GM18502 (cell line): ENCODE data around the gene BLACAT1.
"Not testable (repeated sequence)": the region's sequence is repeated elsewhere in the genome, so short reads cannot be mapped to it uniquely, and the experiment has no call there.

Experiments used
- ATAC-seq: cut with Tn5 transposase; IDR thresholded peaks from one replicate; pipeline ENCODE4 v1.9.1; 2021; ENCODE audit warnings: mild to moderate bottlenecking; ENCODE audit not compliant: unreplicated experiment, poor library complexity

The BLACAT1 gene

DNA sequence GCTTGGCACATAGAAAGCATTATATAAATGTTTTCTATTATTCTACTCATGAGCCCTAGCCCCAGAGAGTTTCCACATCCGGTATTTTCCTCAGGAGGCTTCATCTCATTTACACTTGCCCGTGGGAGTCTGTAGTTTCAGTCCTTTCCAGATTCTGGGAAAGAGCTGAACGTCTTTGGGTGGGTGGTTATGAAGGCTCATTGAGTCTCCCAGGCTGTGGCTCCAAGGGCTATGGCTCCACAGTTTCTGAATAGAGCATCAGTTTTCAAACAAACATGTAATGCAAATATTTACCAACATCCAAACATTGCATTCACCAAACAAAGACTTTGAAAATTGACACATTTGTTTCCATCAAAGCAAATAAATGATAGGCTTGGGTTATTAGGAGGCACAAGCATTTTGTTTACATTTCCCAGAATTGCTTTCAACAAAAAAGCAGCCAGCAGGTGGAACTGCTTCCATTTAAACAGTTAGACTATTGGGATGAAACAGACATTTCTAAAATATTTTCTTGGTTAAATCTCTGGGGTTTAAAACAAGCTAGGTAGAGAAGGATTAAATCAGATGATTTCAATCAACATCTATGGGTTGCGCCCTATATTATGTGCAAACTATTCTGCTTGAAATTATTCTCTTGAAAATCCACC lies 32.7 kb downstream of the BLACAT1 start:
- ATAC-seq, result no peak

DNA sequence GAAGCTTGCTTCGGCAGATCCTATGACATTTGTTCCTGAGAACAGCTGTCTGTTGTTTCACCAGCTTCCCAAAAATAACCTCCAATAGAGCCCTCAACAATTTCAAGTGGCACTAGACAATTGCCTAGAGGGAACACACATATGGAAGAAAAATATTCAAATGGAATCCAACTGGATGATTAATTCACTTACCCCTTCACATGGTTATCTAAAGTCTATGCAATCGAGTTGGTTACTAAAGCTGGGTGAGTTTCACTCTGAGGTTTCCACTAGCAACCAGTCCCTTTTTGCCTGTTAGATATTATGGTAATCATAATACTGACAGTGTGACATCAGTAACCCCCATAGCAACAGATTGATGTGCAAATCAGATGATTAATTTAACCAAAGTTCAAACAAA lies 34.0 kb downstream of the BLACAT1 start, which contains the start of gene LEMD1:
Gene LEMD1, minus strand, starts transcription at position 259 of the 400 bp plus-strand sequence. CDS start 1,520 bp downstream, outside the sequence.
- ATAC-seq, result no peak

DNA sequence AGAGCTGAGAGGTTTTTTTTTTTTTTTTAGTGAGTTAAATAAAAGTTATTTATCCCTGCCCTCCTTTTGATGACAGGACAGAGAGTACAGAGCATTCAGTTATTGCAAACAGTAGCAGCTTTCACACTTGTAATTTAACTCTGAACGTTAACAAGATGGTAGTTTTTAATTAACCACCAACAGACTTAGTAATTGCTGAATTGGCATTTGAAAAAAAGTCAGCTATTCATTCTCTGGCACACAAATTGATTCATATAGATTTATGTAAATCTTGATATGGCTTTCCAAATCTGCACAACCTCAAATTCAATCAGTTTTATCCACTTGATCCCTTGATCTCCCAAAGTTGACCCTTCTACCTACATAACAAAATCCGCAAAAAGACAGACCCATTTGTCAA lies 34.9 kb downstream of the BLACAT1 start:
- ATAC-seq, result no peak

DNA sequence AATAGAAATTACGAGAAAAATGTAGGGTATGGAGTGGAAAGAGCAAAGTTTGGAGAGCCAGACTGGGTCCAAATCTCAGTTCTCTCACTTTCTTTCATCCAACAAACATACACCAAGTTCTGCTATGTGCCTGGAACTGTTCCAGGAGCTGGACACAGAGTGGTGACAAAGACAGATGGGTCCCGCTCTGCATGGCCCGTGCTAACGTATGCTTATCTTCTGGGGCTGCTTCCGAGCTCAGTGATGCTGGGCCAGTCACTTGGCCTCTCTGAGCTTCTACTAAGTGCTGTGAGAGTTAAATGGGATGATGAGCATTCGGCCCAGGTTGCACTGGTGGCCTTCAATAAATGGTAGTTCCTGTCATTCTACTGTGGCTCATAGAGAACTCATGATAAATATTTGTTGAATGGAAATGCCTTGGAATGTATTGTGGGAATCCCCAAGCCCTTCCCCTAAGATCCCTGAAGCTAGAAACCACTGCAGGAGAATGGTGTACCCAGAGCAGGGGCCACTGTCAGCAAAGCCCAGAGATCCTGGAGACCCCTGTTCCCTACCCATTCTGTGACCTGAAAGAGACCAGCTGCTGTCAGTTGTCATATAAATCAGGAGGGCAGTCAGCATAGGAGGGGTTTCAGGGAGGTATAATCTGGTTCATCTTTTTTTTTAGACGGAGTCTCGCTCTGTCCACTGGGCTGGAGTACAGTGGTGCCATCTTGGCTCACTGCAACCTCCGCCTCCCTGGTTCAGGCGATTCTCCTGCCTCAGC lies 37.8 kb downstream of the BLACAT1 start:
- no peak for ATAC-seq

DNA sequence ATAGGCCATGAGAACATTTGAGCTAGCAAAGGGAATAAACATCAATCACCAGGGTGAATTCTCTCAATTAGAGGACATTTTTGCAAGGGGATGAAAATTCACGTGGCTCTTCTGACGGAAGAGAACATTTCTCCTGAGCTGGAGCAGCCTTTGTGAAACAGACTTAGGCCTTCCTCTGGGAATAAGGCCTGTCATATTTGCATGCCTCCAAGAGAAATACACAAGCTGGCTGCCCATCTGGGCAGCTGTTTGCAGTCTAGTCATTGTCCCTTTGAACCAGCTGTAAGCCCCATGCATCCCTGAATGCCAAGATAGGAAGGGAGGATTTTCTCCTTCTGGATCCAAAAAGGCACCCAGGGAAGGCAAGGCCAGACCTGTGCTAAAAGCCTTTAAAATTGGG lies 39.5 kb downstream of the BLACAT1 start:
- ATAC-seq, result no peak

DNA sequence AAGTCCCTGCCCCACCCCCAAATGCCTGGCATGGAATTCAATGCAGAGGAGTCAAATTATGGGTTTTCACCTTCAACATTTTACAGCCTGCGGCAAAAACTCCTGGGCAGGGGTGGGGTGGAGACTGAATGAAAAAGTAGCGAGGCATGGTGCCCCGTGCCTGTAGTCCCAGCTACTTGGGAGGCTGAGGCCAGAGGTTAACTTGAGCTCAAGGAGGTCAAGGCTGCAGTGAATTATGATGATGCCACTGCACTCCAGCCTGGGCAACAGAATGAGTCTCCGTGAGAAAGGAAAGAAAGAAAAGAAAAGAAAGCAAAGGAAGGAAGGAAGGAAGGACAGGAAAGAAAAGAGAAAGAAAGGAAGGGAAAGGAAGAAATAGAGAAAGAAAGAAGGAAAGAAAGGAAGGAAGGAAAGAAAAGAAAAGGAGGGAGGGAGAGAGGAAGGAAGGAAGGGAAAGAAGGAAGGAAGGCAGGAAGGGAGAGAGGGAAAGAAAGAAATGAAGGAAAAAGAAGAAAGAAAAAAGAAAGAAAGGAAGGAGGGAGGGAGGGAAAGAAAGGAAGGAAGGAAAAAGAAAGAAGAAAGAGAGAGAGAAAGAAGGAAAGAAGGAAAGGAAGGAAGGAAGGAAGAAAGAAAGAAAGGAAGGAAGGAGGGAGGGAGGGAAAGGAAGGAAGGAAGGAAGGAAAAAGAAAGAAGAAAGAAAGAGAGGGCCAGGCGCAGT lies 45.1 kb downstream of the BLACAT1 start:
- no peak for ATAC-seq

DNA sequence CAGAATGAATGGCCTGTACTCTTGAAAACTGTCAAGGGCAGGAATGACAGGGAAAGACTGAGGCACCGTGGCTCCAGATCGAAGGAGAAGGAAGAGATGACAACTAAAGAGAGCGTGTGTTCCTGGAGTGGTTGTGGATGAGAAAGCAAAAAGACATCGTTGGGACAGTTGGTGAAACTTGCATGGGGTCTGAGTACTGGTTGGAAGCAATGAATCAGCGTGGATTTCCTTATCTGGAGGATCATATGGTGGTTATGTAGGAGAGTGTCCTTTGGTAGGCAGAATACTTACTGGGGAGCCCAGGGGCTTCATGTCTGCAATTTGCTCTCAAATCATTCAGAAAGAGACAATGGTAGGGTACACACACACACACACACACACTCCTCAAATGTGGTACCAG lies 47.9 kb downstream of the BLACAT1 start:
- ATAC-seq, result no peak

DNA sequence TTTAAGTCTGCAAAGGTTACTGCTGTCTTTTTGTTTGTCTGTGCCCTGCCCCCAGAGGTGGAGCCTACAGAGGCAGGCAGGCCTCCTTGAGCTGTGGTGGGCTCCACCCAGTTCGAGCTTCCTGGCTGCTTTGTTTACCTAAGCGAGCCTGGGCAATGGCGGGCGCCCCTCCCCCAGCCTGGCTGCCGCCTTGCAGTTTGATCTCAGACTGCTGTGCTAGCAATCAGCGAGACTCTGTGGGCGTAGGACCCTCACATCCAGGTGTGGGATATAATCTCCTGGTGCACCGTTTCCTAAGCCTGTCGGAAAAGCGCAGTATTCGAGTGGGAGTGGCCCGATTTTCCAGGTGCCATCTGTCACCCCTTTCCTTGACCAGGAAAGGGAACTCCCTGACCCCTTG lies 49.6 kb downstream of the BLACAT1 start:
- ATAC-seq, result not testable (repeated sequence)
